Measurements from ENCODE around the gene ATG10.
A peak's percentile ranks its signal among the peaks of the same experiment; 100 is the strongest.
"Not testable (repeated sequence)": the region's sequence is repeated elsewhere in the genome, so short reads cannot be mapped to it uniquely, and the experiment has no call there.

Gene ATG10

GRCh38 chr5:81971712-81972491 is at the start of gene ATG10:
ATG10 (plus strand) TSS chr5:81972023; CDS start chr5:81987571, 15,548 bp downstream.
- DNase-seq (ENCODE audit: low read depth), result peak; percentile 47

- DNase-seq (ENCODE audit: low read depth), result no peak
Measured at GRCh38 chr5:81922854-81923279, 49.0 kb upstream of the ATG10 start.

DNA sequence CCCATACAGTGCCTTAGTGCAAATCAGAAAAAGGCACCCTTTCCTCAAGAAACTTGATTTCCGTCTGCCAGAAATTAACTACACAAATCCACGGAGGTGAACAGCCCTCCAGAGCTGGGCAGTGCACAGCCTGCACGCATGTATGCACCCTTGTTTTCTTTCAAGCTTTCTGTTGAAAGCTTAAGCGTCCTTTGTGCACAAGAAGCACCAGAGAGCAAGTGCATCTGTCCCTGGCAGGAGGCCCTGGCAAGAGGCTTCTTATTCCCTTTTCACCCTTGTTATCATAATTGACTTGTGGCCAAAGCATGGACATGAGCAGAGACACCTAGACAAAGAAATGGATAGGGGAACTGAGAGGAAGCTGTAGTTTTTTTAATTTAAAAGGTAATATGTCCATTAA is 47.4 kb upstream of the ATG10 start:
- DNase-seq (ENCODE audit: low read depth), result no peak

- DNase-seq (ENCODE audit: low read depth), result no peak
Measured at GRCh38 chr5:81925009-81925408, 46.8 kb upstream of the ATG10 start.

DNA sequence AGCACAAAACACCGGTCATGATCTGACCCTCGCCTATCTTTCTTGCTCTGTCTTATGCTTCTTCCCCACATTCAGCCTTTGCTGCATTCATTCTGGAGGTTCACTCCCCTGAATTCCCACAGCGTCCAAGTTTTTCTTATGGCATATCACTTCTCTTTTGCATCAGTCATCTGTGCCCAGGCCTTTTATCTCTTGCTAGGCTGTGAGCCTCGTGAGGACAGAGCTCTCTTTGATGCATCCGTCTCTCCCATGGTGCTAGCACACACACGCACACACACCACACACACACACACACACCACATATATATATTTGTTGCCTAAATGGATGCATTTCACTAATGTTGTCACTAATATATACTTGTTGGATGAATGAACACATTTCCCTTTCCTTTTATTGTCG is 45.8 kb upstream of the ATG10 start:
- DNase-seq (ENCODE audit: low read depth), result no peak

GRCh38 chr5:81936066-81936465 is 35.8 kb upstream of the ATG10 start:
- DNase-seq (ENCODE audit: low read depth), result no peak

DNA sequence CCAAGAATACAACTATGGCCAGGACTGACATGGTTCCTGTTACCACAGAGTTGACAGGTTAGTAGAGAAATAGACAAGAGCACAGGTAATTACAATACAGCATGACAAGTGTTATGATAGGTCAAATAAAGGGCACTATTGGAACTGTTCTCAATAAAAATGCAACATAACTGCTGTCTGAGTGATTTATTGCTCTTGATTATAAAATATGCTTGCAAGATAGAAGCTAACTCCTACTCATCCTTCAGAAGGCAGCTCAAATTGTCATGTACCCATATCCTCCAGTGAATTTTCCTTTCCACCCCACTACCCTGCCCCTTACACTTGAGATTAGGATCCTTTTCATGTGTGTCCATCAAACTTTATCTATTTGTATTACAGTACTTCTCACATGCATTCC is 35.1 kb upstream of the ATG10 start:
- DNase-seq (ENCODE audit: low read depth), result no peak

DNA sequence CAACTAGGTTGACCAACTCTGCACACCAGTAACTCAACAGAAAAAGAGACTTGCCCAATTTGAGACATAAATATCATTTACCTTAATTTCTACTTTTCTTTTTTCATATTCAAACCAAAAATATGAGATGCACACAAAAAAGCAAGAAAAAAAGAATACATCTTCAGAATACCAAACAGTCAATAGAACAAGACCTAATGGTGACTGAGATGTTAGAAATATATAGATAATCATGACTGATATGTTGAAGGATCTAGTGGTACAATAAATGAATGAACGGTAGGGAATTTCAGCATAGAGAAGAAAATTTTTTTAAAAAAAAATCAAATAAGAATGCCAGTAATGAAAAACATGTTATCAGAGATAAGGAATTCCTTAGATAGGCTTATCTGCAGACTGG is 29.1 kb upstream of the ATG10 start:
- DNase-seq (ENCODE audit: low read depth), result no peak

- DNase-seq (ENCODE audit: low read depth), result no peak
Measured at GRCh38 chr5:81948349-81948748, 23.5 kb upstream of the ATG10 start.

DNA sequence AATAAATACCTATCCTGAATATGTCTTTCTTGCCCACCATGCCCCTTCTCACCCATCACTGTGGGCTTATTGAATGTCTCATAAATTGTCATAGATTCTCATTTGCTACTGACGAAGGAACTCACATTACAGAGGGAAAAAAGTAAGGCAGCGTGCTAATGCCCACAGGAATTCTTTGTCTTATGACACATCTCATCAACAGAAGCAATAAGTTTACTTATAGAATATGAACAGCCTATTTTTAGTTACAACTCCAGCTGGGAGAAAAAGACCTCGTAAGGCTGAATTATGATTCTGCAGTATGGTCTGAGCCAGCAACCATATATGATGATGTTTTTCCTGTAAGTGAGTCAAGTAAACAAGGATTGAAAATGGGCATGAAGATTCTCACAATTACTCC is 22.4 kb upstream of the ATG10 start:
- no peak for DNase-seq (ENCODE audit: low read depth)

- DNase-seq (ENCODE audit: low read depth), result no peak
Measured at GRCh38 chr5:81950996-81951395, 20.8 kb upstream of the ATG10 start.

- not testable (repeated sequence) for DNase-seq (ENCODE audit: low read depth)
Measured at GRCh38 chr5:81954796-81955195, 17.0 kb upstream of the ATG10 start.

GRCh38 chr5:81958129-81958528 is 13.7 kb upstream of the ATG10 start:
- not testable (repeated sequence) for DNase-seq (ENCODE audit: low read depth)

- no peak for DNase-seq (ENCODE audit: low read depth)
Measured at GRCh38 chr5:81961651-81962440, 10.0 kb upstream of the ATG10 start.

DNA sequence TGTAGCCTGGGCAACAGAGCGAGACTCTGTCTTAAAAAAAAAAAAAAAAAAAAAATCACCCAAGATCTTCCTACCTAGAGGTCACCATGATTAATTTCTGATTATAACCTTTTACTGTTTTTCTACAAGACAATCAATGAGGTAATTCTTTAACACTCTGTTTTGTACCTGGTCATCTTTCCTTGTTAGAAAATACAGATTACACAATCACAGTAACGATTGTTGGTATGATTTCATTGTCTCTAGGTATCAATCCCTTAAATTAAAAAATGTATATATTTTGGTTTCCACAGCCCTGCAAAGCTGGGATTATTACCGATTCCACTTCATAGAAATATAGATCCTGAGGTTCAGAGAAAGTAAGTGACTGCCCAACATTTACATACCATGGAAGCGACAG is 8.3 kb upstream of the ATG10 start:
- DNase-seq (ENCODE audit: low read depth), result no peak

GRCh38 chr5:81965524-81965923 is 6.3 kb upstream of the ATG10 start:
- no peak for DNase-seq (ENCODE audit: low read depth)

- no peak for DNase-seq (ENCODE audit: low read depth)
Measured at GRCh38 chr5:81969226-81969625, 2.6 kb upstream of the ATG10 start.

- no peak for DNase-seq (ENCODE audit: low read depth)
Measured at GRCh38 chr5:81969912-81970311, 1.9 kb upstream of the ATG10 start.

DNA sequence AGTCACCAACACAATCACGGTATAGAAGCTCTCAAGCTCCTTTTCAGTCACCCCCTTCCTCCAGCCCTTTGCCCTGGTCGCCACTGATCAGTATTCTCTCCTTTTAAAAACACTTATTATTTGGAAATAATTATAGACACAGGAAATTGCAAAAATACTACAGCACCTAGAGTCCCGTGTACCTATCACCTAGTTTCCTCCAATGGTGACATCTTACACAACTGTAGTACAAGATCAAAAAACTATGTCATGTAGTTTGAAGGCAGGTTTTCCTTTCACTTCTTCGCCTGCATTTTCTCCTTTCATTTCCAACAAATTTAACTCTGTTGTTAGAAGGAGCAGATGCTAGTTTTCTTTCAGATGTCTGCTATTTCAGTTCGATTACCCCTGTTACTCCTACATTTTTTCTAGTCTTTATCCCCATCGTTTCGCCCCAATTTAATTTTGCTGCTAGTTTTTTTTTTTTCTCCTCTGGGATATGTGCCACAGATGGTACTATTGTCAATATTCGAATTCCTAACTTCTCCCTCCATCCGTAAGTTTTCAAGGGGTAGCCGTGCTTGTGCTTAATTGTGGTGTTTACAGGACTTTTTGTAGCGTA is 612 bp upstream of the ATG10 start:
- DNase-seq (ENCODE audit: low read depth), result no peak

DNA sequence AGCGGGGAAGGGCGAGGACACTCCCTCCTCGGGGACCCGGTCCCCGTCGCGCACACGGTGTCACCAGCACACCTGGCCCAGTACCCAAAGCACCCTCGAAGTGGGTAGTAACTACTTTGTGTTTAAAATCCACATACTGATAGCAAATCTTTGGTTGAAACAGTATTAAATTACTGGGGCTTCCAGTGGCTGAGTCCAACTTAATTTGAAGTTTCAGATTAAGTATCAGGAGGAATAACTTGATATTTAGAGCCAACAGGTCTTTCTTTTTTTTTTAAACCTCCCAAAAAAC is 615 bp downstream of the ATG10 start:
- no peak for DNase-seq (ENCODE audit: low read depth)

GRCh38 chr5:81980160-81980559 is 8.3 kb downstream of the ATG10 start:
- DNase-seq (ENCODE audit: low read depth), result no peak

DNA sequence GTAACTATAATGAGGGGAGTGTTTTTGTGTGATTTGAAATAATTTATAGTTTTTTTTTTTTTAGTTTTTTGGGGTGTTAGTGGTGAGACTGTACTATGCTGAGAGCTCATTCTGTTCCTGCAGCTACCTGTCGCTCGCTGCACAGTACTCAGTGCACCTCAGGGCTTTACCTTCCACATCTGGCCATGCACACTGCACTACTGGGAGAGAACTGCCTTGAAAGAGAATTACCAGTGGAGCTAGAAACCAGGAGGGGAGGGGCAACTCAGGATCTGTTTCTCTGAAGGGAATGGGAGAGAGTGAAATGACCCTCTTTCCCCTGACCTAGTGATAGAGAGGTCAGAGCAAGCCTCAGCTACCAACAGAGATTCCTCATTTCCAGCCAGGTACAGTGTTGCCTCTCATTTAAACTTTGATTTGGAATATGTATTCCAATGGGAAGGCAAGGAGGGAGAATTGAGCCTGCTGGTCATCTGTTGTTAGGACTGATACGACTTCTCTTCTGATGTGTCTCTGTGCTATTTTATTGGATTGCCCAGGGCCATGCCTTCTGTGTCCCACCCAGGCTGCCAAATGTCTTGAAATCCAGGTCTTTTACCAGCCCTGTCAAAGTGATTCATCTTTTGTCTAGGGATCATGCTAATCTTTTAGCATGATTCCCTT is 8.9 kb downstream of the ATG10 start:
- DNase-seq (ENCODE audit: low read depth), result no peak

Data from non-pigmented ciliary epithelial cell (primary cell).